Body of pancreas (tissue), 4 donors: ENCODE results near the gene KRT6A. TPM values are rescaled to one million over a fixed set of nuclear protein-coding genes. Genes with fewer than 3 reads are reported as not detected.

ENCODE experiments used
- ATAC-seq: fragments of 150-250 bp; one replicate; pipeline ENCODE4 v1.9.1; 2016
- DNase-seq, 4 donors: peaks; one replicate each; pipeline ENCODE4 v3.0.0-alpha.2; 2019
- H3K27ac ChIP-seq, 4 donors: fragments of 200-600 bp; sonication (generic); 1 replicate in 3 of 4; 2 replicates in 1 of 4; pipeline versions ENCODE4 v1.5.1 to v1.6.1; 2016 to 2019; ENCODE audit warnings: mild to moderate bottlenecking in 1 of 4, mixed read lengths in 1 of 4, moderate library complexity in 1 of 4
- H3K27me3 ChIP-seq, 2 donors: fragments of 200-600 bp; sonication (generic); one replicate each; pipeline ENCODE4 v1.6.0; 2016; ENCODE audit warnings: mild to moderate bottlenecking in 1 of 2
- H3K36me3 ChIP-seq, 2 donors: fragments of 200-600 bp; sonication (generic); replicated peaks in 1 of 2; 2 replicates each; pipeline ENCODE4 v1.5.1; 2016; ENCODE audit warnings: low read depth in 2 of 2; ENCODE audit not compliant: insufficient read depth in 1 of 2
- H3K4me1 ChIP-seq: fragments of 200-600 bp; sonication (generic); one replicate; pipeline ENCODE4 v1.6.0; 2016
- H3K4me3 ChIP-seq, 2 donors: fragments of 200-600 bp; sonication (generic); 1 replicate in 1 of 2; 2 replicates in 1 of 2; pipeline ENCODE4 v1.5.1; 2016 to 2019
- H3K9me3 ChIP-seq, 3 donors: fragments of 200-600 bp; sonication (generic); 1 replicate in 2 of 3; 2 replicates in 1 of 3; pipeline ENCODE4 v1.5.1; 2016
- POLR2A ChIP-seq, 3 donors: fragments of 450-650 bp; IDR thresholded peaks; one replicate each; pipeline ENCODE4 v1.6.1; 2016; ENCODE audit warnings: antibody characterized with exemption in 3 of 3, mild to moderate bottlenecking in 2 of 3
- WGBS, 2 donors: methylation state at CpG; one replicate each; pipeline ENCODE4 v1.1.5; 2017; 5-methylcytosine and 5-hydroxymethylcytosine counted together
- intact Hi-C: fragments of 100-400 bp; cut with DNase I; formaldehyde crosslinking; loops from one replicate; pipeline ENCODE4 v1.15.1; 2023
- total RNA-seq, 2 donors: library from RNA; depleted of rRNA; stranded (reverse); fragments of >200 nt; gene quantifications; one replicate each; pipeline ENCODE4 v1.1.0, GENCODE V29; 2016
- TF ChIP-seq, protein P1 (sequence below), 7 experiments: fragments of 450-650 bp in 4 of 7; fragments of 200-600 bp in 3 of 7; sonication (generic) in 3 of 7; IDR thresholded peaks; one replicate each; pipeline ENCODE4 v1.5.1; 2016 to 2019; ENCODE audit warnings: antibody characterized with exemption in 7 of 7

KRT6A gene
- total RNA-seq, 2 donors from 2014 or later = not detected

DNA sequence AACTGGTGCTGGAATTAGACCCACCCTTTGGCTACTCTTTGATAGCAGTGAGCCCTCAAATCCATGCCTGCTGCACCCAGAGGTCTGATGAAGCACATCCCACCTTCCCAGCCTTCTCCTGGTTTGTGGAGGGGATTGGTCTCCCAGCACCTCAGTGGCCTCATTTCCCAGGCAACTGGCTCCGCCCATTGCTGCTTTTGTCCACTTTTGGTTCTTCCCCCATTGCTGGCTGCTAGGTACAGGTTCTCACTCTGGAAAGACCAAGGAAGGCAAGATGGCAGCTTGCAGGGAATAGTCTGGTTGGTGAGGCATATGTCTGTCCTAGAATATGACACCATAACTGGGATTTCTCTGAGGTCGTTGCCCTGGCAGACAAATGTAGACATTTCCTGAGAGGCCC is 37.3 kb upstream of the KRT6A start:
- H3K4me1 ChIP-seq = peaks cover 7% of the 10 kb centered on the region
- no peaks in the 10 kb centered on the region for H3K27me3 ChIP-seq
- WGBS, 2 donors = 58 to 70% methylated on average over 2 of the region's 2 CpGs
- TF ChIP-seq, protein P1, sequence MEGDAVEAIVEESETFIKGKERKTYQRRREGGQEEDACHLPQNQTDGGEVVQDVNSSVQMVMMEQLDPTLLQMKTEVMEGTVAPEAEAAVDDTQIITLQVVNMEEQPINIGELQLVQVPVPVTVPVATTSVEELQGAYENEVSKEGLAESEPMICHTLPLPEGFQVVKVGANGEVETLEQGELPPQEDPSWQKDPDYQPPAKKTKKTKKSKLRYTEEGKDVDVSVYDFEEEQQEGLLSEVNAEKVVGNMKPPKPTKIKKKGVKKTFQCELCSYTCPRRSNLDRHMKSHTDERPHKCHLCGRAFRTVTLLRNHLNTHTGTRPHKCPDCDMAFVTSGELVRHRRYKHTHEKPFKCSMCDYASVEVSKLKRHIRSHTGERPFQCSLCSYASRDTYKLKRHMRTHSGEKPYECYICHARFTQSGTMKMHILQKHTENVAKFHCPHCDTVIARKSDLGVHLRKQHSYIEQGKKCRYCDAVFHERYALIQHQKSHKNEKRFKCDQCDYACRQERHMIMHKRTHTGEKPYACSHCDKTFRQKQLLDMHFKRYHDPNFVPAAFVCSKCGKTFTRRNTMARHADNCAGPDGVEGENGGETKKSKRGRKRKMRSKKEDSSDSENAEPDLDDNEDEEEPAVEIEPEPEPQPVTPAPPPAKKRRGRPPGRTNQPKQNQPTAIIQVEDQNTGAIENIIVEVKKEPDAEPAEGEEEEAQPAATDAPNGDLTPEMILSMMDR (IDR thresholded peaks at IDR 0.05) = no peak
- no peak for TF ChIP-seq POLR2A (IDR thresholded peaks at IDR 0.05)
- no peak for ATAC-seq
- no peaks in the 10 kb centered on the region for H3K36me3 ChIP-seq
- H3K27ac ChIP-seq = no peak overlapping the region
- H3K4me3 ChIP-seq = no peak overlapping the region
- intact Hi-C loops = no loop called here
- no peak for DNase-seq
- H3K9me3 ChIP-seq = no peaks in the 10 kb centered on the region

- no peak overlapping the region for H3K4me3 ChIP-seq
- peak overlapping the region in 1 of 4 donors; percentile 79 for H3K27ac ChIP-seq
- DNase-seq = no peak
- no peaks in the 10 kb centered on the region for H3K36me3 ChIP-seq
- H3K4me1 ChIP-seq = peaks cover 7% of the 10 kb centered on the region
- H3K9me3 ChIP-seq = no peaks in the 10 kb centered on the region
- H3K27me3 ChIP-seq = no peaks in the 10 kb centered on the region
- intact Hi-C loops = no loop called here
- TF ChIP-seq, protein P1 (IDR thresholded peaks at IDR 0.05) = no peak
- no peak for TF ChIP-seq POLR2A (IDR thresholded peaks at IDR 0.05)
- 86 to 91% methylated on average over 9 of the region's 9 CpGs for WGBS, 2 donors
- no peak for ATAC-seq
These were observed 36.8 kb upstream of the KRT6A start for GRCh38 chr12:52529846-52530245.

DNA sequence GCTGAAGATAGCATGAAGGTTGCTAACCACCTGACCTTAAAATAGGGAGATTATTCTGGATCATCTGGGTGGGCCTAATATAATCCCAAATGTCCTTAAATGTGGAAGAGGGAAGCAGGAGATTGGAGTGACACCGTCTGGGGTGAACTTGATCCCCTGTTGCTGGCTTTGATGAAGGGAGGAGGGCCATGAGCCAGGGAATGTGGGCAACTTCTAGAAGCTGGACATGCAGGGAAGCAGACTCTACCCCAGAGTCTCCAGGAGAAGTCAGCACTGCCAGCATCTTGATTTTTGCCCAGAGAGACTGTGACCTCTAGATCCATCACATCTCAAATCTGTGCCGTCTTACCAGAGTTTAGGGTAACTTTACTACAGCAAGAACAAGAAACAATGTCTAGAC is 36.4 kb upstream of the KRT6A start:
- Histone ChIP-seq H3K27ac (peak overlapping the region in 2 of 4 donors; percentile 39 to 79), H3K27me3 (no peaks in the 10 kb centered on the region)
- WGBS, 2 donors = 85 to 94% methylated on average over 2 of the region's 2 CpGs

GRCh38 chr12:52528641-52529143 is 35.6 kb upstream of the KRT6A start:
- Histone ChIP-seq H3K27ac (peak overlapping the region in 3 of 4 donors; percentile 12 to 79 (median 39)), H3K36me3 (no peaks in the 10 kb centered on the region), H3K4me1 (peaks cover 7% of the 10 kb centered on the region), H3K9me3 (no peaks in the 10 kb centered on the region), H3K27me3 (no peaks in the 10 kb centered on the region), H3K4me3 (no peak overlapping the region)
- DNase-seq (peak; percentile 46 to 60 (median 53)), ATAC-seq (peak; percentile 80)
- no peak for TF ChIP-seq POLR2A (IDR thresholded peaks at IDR 0.05)
- TF ChIP-seq, protein P1 (IDR thresholded peaks at IDR 0.05) = no peak
- 38 to 60% methylated on average over 5 to 8 of the region's 8 CpGs for WGBS, 2 donors
- intact Hi-C loops = no loop called here

More for the DNA sequence above, 36.4 kb upstream of the KRT6A start:
- intact Hi-C loops = no loop called here
- no peaks in the 10 kb centered on the region for H3K9me3 ChIP-seq
- ATAC-seq (no peak), DNase-seq (no peak)
- H3K4me1 ChIP-seq = peaks cover 7% of the 10 kb centered on the region
- no peak for TF ChIP-seq POLR2A (IDR thresholded peaks at IDR 0.05)
- TF ChIP-seq, protein P1 (IDR thresholded peaks at IDR 0.05) = no peak
- H3K36me3 ChIP-seq = no peaks in the 10 kb centered on the region
- H3K4me3 ChIP-seq = no peak overlapping the region

DNA sequence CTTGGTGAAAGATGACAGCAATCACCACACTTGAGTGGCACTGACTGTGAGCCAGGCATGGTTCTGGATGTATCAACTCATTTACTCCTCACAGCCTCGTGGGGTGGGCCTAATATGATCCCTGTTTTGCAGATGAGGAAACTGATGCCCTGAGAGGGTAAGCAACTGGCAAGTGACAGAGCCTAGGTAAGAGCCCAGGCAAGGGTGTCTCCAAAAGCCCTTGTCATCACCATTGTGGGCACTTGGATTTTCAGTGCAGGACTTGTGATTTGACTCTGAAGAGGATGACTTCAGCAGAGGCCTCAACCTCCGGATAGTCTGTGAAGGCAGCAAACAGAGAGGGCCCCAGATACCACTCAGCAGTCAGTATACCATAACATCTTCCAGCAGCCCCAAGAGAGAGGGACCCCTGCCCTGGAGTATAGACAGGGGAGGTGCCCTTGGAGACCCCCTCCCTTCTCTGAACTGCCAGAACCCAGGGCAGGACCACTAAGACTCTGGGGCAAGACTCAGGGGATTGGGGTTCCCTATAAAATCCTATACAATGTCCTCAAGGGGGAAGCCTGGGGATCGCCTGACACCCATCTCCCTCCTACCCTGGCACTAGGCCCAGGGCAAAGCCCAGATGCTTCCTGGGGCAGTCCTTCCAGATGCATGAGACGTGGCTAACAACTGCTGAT is 34.2 kb upstream of the KRT6A start:
- Histone ChIP-seq H3K4me1 (peaks cover 17% of the 10 kb centered on the region), H3K9me3 (no peaks in the 10 kb centered on the region), H3K27me3 (no peaks in the 10 kb centered on the region), H3K4me3 (no peak overlapping the region), H3K36me3 (no peaks in the 10 kb centered on the region), H3K27ac (no peak overlapping the region)
- 33 to 76% methylated on average over 3 to 4 of the region's 4 CpGs for WGBS, 2 donors
- no peak for ATAC-seq
- TF ChIP-seq, protein P1 (IDR thresholded peaks at IDR 0.05) = no peak
- TF ChIP-seq POLR2A (IDR thresholded peaks at IDR 0.05) = no peak
- intact Hi-C loops = no loop called here
- peak in 1 of 4 donors; percentile 6 for DNase-seq
